Measurements from ENCODE around the gene CASTOR1. TPM values are rescaled to one million over a fixed set of nuclear protein-coding genes. Genes with fewer than 3 reads are reported as not detected.
A peak's percentile ranks its signal among the peaks of the same experiment; 100 is the strongest.

The CASTOR1 gene
- polyA plus RNA-seq, 4 donors: 9.0 to 14.4 (median 11.9) TPM

DNA sequence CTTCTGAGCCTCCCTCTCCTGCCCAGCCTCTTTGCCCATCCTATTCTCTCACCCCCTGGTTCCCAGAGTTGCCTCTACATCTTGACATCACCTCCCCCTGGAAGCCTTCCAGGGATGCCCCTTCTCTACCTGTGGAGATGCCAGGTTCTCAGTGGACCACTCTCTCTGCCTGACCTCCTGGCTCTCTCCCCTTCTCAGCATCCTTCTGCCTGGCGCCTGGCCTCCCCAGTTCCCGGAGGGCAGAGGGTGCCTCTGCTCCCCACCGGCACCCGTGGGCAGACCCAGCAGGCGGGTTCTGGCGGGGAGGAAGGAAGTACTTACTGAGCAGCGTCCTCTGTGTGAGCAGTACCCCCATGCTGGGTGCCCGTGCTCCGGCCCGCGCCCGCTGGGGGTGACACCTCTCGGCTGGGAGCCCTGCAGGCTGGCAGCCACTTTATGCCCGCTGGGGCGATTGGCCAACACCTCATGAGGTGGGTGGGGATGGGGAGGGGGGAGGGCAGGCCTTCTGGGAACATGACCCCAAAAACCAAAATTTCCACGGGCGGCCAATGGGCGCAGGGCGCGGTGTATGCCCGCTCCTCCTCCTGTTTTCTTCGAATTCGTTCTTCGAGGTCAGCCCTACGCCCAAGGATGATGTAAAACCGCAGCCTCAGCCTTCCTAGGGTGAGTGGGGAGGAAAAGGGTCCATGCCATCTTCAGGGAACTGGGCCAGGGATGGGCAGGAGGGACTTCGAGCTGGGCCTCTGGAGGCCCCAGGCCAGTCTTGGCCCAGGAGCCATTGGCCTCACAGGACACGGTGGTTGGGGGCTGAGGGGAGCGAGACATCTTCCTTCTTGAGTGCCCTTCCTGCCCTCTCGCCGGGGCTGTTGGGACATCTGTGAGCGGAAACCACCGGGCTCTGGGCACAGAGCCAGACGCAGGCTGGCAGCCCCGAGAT, 22.6 kb downstream of the CASTOR1 start, which contains the start of gene OSM:
Gene OSM, minus strand, starts transcription at position 407 of the 937 bp plus-strand sequence. Its CDS starts 52 bp downstream, at position 355.
- DNase-seq (ENCODE audit: low read depth in 4 of 4, low spot score in 3 of 4): no peak

- DNase-seq (ENCODE audit: low read depth in 4 of 4, low spot score in 3 of 4): no peak
Measured at GRCh38 chr22:30265823-30266444, 23.4 kb downstream of the CASTOR1 start.

DNA sequence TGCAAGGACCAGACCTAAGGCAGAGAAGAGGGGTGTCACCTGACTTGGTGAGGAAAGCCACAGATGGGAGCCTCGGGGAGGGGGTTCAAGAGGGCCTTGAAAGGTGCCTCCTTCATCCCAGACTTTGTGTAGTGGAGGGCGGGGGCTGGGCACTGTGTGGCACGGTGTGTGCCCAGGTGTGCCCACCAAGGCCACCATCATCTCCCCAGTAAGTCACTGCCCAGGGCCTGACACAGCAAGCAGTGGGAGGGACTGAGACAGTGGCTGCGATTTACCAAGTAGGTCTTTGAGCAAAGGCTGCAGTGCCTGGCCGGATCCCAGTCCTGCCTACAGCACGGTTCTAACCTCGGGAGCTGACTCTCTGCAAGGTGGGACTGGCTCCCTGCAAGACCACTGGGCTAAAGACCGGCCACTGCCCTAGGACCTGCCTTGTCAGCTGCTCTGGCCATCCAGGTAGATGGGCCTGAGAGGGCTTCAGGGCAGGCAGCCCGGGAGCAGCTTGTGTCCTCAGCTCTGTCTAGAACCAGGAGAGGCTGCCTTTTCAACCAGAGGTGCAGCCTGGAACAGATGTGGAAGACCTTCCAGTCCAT, 24.1 kb downstream of the CASTOR1 start:
- DNase-seq (ENCODE audit: low read depth in 4 of 4, low spot score in 3 of 4): no peak

- DNase-seq (ENCODE audit: low read depth in 4 of 4, low spot score in 3 of 4): no peak
Measured at GRCh38 chr22:30263883-30264282, 25.4 kb downstream of the CASTOR1 start.

- DNase-seq (ENCODE audit: low read depth in 4 of 4, low spot score in 3 of 4): no peak
Measured at GRCh38 chr22:30262917-30263741, 26.2 kb downstream of the CASTOR1 start.

DNA sequence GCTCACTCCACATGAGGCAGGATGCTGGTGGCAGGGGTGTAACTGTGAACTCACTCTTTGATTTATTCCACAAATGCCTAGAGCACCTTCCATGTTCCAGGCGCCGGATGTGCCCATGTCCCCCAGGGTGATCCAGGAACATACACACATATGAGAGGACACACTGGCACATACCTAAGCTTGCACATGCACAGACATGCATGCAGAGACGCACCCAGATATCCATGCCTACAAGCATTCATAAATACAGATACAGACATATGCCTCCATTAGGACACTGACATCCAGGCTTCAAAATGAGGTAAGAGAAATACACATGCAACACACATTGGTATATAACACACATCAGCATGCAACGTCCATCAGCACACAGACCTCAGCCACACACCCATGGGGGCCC, 27.2 kb downstream of the CASTOR1 start:
- DNase-seq (ENCODE audit: low read depth in 4 of 4, low spot score in 3 of 4): no peak

GRCh38 chr22:30261134-30261533, 28.2 kb downstream of the CASTOR1 start:
- no peak for DNase-seq (ENCODE audit: low read depth in 4 of 4, low spot score in 3 of 4)

GRCh38 chr22:30260682-30261081, 28.6 kb downstream of the CASTOR1 start:
- DNase-seq (ENCODE audit: low read depth in 4 of 4, low spot score in 3 of 4): no peak

GRCh38 chr22:30260276-30260675, 29.0 kb downstream of the CASTOR1 start:
- no peak for DNase-seq (ENCODE audit: low read depth in 4 of 4, low spot score in 3 of 4)

- no peak for DNase-seq (ENCODE audit: low read depth in 4 of 4, low spot score in 3 of 4)
Measured at GRCh38 chr22:30254314-30254713, 35.0 kb downstream of the CASTOR1 start.

DNA sequence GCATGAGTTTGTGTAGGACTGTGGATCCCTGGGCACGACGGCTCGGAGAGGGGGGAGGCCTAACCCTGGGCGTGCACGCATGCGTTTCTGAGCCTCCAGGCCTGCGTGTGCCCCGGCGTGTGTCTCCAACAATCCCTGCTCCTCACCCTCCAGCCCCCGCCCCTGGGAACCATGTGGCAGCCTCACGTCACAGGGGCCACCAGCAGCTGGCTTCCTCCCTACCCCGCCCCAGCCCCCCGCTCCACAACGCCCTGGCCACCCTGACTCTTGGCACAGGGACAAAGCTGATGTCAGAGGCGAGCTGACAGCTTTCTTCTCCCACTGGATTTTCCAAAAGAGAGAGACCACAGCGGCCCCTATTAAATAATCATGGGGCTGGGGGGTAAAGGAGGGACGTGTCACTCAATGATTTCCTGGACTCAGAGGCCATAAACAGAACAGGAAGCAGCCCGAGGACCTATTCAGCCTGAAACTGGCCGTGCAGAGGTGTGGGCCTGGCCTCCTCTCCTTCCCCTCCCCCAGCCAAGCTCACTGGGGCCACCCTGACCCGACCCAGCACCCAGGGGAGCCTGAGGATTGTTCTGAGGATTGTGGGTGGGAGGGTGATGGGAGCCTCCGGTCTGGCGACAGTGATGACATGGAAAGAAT, 36.0 kb downstream of the CASTOR1 start:
- peak in 2 of 4 donors; percentile 72 to 81 for DNase-seq (ENCODE audit: low read depth in 4 of 4, low spot score in 3 of 4)

GRCh38 chr22:30252411-30253204, 36.7 kb downstream of the CASTOR1 start:
- DNase-seq (ENCODE audit: low read depth in 4 of 4, low spot score in 3 of 4): no peak

GRCh38 chr22:30251711-30252110, 37.6 kb downstream of the CASTOR1 start:
- DNase-seq (ENCODE audit: low read depth in 4 of 4, low spot score in 3 of 4): no peak

DNA sequence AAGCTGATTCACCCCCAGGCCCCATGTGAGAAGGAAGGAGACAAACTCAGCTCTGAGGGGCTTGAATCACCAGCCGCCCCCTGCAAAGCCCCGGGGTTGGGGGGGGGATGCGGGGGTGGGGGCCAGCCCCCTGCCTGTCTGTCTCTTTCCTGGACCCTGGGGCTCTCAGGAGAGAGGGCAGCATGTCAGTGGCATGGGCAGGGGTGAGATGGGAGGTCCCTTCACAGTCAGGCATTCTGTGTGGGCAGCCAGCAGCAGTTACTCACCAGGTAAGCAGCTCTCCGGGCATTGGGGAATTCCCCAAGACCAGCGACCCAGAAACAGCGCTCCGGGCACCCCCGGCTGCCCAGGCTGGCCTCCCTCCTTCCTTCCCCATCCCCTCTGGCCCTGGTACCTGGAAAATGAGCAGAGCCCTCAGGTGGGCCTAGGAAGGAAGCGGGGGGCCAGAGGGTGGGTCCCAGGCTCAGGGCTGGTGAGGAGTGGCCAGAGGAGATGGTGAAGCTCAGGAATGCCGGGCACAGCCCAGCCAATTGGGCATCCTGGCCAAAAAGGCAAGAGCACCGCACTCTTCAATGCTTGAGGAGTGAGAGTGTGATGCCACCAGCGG, 38.5 kb downstream of the CASTOR1 start:
- DNase-seq (ENCODE audit: low read depth in 4 of 4, low spot score in 3 of 4): no peak

DNA sequence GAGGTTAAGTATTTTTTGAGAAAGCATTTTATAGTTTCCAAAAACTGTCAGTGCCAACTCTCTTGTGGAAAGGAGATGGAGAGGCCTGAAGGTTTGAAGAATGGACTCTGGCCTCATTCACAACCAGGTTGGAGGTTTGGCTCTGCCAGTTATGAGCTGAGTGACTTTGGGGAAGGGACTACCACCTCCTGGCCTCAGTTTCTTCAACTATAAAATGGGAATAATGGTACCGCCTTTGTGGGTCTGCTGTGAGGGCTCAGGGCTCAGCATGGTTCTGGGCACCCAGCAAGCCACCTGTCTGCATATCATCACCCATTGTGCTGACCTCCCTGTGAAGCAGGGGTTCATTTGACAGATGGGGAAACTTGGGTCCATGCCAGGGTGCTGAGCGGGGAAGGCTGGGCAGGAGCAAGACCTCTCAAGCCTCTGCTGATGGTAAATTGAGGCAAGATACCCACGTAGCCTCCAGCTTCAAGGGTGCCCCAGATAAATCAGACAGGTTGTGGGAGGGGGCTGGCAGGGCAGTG, 39.2 kb downstream of the CASTOR1 start:
- no peak for DNase-seq (ENCODE audit: low read depth in 4 of 4, low spot score in 3 of 4)

GRCh38 chr22:30249049-30250038, 40.0 kb downstream of the CASTOR1 start:
- DNase-seq (ENCODE audit: low read depth in 4 of 4, low spot score in 3 of 4): no peak

GRCh38 chr22:30248484-30248883, 40.8 kb downstream of the CASTOR1 start:
- DNase-seq (ENCODE audit: low read depth in 4 of 4, low spot score in 3 of 4): no peak
